Vagina (tissue), 2 donors: ENCODE measurements around the gene POMT2. TPM values are rescaled to one million over a fixed set of nuclear protein-coding genes. Genes with fewer than 3 reads are reported as not detected.
A peak's percentile ranks its signal among the peaks of the same experiment; 100 is the strongest.
"Not testable (repeated sequence)": the region's sequence is repeated elsewhere in the genome, so short reads cannot be mapped to it uniquely, and the experiment has no call there.

ENCODE experiments used
- DNase-seq, 2 donors: peaks; one replicate each; pipeline ENCODE4 v3.0.0-alpha.2; 2017; ENCODE audit errors: extremely low spot score in 2 of 2
- H3K27ac ChIP-seq: fragments of 200-600 bp; sonication (generic); one replicate; pipeline ENCODE4 v1.5.1; 2019
- H3K27me3 ChIP-seq: fragments of 200-600 bp; sonication (generic); one replicate; pipeline ENCODE4 v1.5.1; 2019
- H3K36me3 ChIP-seq, 2 donors: fragments of 200-600 bp; sonication (generic); one replicate each; pipeline ENCODE4 v1.5.1; 2017 to 2019
- H3K4me1 ChIP-seq: fragments of 200-600 bp; sonication (generic); one replicate; pipeline ENCODE4 v1.5.1; 2019
- H3K4me3 ChIP-seq, 2 donors: fragments of 200-600 bp; sonication (generic); 1 replicate in 1 of 2; 2 replicates in 1 of 2; pipeline ENCODE4 v1.5.1; 2016 to 2019
- H3K9me3 ChIP-seq: fragments of 200-600 bp; sonication (generic); one replicate; pipeline ENCODE4 v1.5.1; 2019
- POLR2A ChIP-seq, 2 donors: fragments of 450-650 bp; IDR thresholded peaks; one replicate each; pipeline ENCODE4 v1.6.1; 2017; ENCODE audit warnings: antibody characterized with exemption in 2 of 2, mild to moderate bottlenecking in 2 of 2, moderate library complexity in 2 of 2
- POLR2AphosphoS5 ChIP-seq, 2 donors: sonication (generic); formaldehyde crosslinking; IDR thresholded peaks; one replicate each; pipeline ENCODE4 v1.9.0; 2017; ENCODE audit warnings: antibody characterized with exemption in 2 of 2, mild to moderate bottlenecking in 2 of 2, low read depth in 1 of 2; ENCODE audit not compliant: insufficient read depth in 1 of 2
- intact Hi-C: fragments of 100-400 bp; cut with DNase I; formaldehyde crosslinking; loops from one replicate; pipeline ENCODE4 v1.15.1; 2023
- total RNA-seq: library from RNA; depleted of rRNA; stranded (reverse); fragments of >200 nt; gene quantifications from one replicate; pipeline ENCODE4 v1.2.3, GENCODE V29; 2016
- TF ChIP-seq, protein P1 (sequence below), 3 experiments: fragments of 450-650 bp in 2 of 3; fragments of 200-600 bp in 1 of 3; sonication (generic) in 1 of 3; IDR thresholded peaks; one replicate each; pipeline ENCODE4 v1.5.1; 2017 to 2019; ENCODE audit warnings: antibody characterized with exemption in 3 of 3, mild to moderate bottlenecking in 2 of 3, moderate library complexity in 2 of 3

POMT2 gene
- total RNA-seq, 1 donor from 2014 or later, result 33.1 TPM

DNA sequence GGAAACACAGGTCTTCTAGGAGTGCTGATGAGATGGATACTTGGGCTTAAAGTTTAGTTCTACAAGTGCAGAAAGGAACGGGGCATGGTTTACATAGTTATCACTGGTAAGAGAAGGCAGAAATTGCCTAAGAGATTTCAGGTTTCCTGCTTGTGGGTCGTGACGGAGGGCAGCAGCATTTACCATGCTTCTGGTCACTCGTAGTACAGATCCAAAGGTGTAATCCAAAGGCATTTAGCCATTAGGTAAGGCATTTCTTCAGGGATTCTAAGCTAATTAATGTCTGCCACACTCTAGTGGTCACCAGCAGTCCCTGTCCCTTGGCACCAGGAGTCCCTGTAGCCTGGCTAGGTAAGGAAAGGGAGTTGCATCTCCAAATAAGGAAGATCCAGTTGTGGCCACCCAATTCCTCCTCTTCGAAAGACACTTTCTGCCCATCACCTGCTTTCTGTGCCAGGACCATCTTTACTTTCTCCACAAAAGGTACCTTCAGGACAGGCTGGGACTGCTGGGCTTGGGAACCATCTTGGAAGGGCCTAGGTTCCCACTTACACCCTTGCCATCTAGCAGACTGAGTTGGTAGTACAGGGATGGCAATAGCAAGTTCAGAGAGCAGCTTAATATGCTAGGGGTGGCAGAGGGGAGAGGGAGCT, 1.7 kb upstream of the POMT2 start:
- no peaks in the 10 kb centered on the region for H3K27me3 ChIP-seq
- H3K4me3 ChIP-seq, result peak overlapping the region; percentile 91 to 99
- no peak for DNase-seq
- TF ChIP-seq, protein P1, sequence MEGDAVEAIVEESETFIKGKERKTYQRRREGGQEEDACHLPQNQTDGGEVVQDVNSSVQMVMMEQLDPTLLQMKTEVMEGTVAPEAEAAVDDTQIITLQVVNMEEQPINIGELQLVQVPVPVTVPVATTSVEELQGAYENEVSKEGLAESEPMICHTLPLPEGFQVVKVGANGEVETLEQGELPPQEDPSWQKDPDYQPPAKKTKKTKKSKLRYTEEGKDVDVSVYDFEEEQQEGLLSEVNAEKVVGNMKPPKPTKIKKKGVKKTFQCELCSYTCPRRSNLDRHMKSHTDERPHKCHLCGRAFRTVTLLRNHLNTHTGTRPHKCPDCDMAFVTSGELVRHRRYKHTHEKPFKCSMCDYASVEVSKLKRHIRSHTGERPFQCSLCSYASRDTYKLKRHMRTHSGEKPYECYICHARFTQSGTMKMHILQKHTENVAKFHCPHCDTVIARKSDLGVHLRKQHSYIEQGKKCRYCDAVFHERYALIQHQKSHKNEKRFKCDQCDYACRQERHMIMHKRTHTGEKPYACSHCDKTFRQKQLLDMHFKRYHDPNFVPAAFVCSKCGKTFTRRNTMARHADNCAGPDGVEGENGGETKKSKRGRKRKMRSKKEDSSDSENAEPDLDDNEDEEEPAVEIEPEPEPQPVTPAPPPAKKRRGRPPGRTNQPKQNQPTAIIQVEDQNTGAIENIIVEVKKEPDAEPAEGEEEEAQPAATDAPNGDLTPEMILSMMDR (IDR thresholded peaks at IDR 0.05), result no peak
- no peak for TF ChIP-seq POLR2A (IDR thresholded peaks at IDR 0.05)
- no peak for TF ChIP-seq POLR2AphosphoS5 (IDR thresholded peaks at IDR 0.05; ENCODE audit: insufficient read depth in 1 of 2, low read depth in 1 of 2)
- H3K36me3 ChIP-seq, result no peaks in the 10 kb centered on the region
- H3K4me1 ChIP-seq, result peaks cover 23% of the 10 kb centered on the region
- H3K27ac ChIP-seq, result peak overlapping the region; percentile 94
- intact Hi-C loops, result no loop called here
- no peaks in the 10 kb centered on the region for H3K9me3 ChIP-seq

DNA sequence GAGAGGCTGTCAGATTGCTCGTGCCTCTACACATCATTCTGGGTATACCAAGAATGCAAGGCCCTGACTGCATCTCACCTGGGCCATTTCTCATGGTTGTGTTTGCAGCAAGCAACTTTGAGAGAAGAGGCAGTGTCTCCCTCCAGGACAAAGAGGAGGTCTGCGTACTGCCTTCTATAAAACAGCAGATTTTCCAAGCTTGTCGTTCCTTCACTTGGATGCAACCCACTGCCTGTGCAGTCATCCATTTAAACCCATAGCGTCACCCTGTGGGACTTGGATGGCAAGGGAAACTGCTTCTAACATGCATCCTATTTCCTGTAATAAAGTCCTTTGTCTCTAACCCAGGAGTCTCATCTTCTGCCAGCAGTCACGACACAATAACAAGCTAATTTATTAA, 1.3 kb downstream of the POMT2 start:
- H3K9me3 ChIP-seq, result no peaks in the 10 kb centered on the region
- H3K27me3 ChIP-seq, result no peaks in the 10 kb centered on the region
- H3K27ac ChIP-seq, result no peak overlapping the region
- intact Hi-C loops, result loop anchor here (10.0 kb wide), 1 partner anchor 445 kb away; no protein-coding TSS in a partner anchor
- peaks cover 46% of the 10 kb centered on the region for H3K4me1 ChIP-seq
- H3K36me3 ChIP-seq, result no peaks in the 10 kb centered on the region
- no peak for TF ChIP-seq POLR2AphosphoS5 (IDR thresholded peaks at IDR 0.05; ENCODE audit: insufficient read depth in 1 of 2, low read depth in 1 of 2)
- no peak for TF ChIP-seq POLR2A (IDR thresholded peaks at IDR 0.05)
- TF ChIP-seq, protein P1 (IDR thresholded peaks at IDR 0.05), result no peak
- no peak for DNase-seq
- H3K4me3 ChIP-seq, result peak overlapping the region in 1 of 2 donors; percentile 91

DNA sequence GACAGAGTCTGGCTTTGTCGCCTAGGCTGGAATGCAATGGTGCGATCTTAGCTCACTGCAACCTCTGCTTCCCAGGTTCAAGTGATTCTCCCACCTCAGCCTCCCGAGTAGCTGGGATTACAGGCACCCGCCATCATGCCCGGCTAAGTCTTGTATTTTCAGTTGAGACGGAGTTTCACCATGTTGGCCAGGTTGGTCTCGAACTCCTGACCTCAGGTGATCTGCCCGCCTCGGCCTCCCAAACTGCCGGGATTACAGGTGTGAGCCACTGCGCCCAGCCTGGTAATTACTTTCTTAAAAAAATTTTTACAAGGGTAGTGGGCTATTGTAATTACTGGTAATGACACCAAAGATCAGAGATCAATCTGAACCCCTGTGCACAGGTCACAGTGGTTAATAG, 1.9 kb downstream of the POMT2 start:
- not testable (repeated sequence) for H3K9me3 ChIP-seq, H3K27ac ChIP-seq, H3K27me3 ChIP-seq, H3K4me3 ChIP-seq, DNase-seq, H3K36me3 ChIP-seq
- H3K4me1 ChIP-seq, result peaks cover 53% of the 10 kb centered on the region
- intact Hi-C loops, result loop anchor here (10.0 kb wide), 1 partner anchor 444 kb away; no protein-coding TSS in a partner anchor

DNA sequence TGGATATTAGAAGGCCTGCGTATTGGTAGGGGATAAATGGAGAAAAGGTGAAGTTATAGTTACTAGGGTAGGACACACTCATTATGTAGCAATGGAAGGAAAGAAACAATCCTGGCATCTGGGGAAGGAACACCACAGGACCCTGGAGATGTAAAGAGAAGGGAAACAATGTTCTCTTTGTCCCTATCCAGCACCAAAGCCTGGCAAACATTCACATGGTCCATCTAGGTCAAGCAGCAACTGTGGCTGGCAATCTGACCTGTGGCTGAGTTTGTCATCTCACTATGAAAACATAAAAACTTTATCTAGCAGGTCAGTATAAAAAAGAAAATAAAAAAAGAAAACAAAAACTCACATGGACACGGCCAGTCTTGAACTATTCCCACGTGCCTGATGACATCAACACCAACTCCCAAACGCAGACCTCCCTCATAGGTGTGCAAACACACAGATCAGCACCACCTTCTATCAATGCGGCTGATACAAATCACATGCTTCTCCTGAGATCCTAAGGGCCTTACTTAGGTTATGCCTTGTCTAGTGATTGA, 2.6 kb downstream of the POMT2 start:
- peaks cover 60% of the 10 kb centered on the region for H3K4me1 ChIP-seq
- intact Hi-C loops, result loop anchor here (10.0 kb wide), 1 partner anchor 443 kb away; no protein-coding TSS in a partner anchor
- H3K36me3 ChIP-seq, result no peaks in the 10 kb centered on the region
- no peaks in the 10 kb centered on the region for H3K27me3 ChIP-seq
- H3K27ac ChIP-seq, result no peak overlapping the region
- TF ChIP-seq POLR2AphosphoS5 (IDR thresholded peaks at IDR 0.05; ENCODE audit: insufficient read depth in 1 of 2, low read depth in 1 of 2) (no peak), POLR2A (IDR thresholded peaks at IDR 0.05) (no peak)
- TF ChIP-seq, protein P1 (IDR thresholded peaks at IDR 0.05), result no peak
- no peaks in the 10 kb centered on the region for H3K9me3 ChIP-seq
- no peak overlapping the region for H3K4me3 ChIP-seq
- no peak for DNase-seq

DNA sequence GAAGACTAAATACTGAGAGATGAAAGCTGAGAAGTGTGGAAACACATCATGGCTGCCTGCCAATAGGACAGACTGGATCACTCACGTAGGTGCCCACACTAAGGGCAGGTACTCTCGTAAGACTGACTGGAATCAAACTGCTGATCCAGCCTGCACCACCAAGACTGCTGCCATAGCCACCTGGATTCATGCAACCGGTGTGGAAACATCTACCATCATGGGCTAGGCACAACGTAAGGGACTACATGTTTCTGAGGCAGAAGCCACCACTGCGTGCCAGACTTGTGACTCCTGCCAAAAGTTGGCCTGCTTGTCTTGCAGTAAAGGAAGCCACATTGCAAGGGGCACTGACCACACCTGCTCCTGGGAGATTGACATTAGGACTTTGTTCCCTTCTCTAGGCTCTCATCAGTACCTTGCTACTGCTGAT, 3.8 kb downstream of the POMT2 start:
- no peaks in the 10 kb centered on the region for H3K36me3 ChIP-seq
- no peaks in the 10 kb centered on the region for H3K9me3 ChIP-seq
- no peak for DNase-seq
- H3K4me3 ChIP-seq, result no peak overlapping the region
- H3K4me1 ChIP-seq, result peaks cover 58% of the 10 kb centered on the region
- intact Hi-C loops, result loop anchor here (10.0 kb wide), 1 partner anchor 442 kb away; no protein-coding TSS in a partner anchor
- no peak overlapping the region for H3K27ac ChIP-seq
- TF ChIP-seq POLR2A (IDR thresholded peaks at IDR 0.05), result no peak
- TF ChIP-seq POLR2AphosphoS5 (IDR thresholded peaks at IDR 0.05; ENCODE audit: insufficient read depth in 1 of 2, low read depth in 1 of 2), result no peak
- TF ChIP-seq, protein P1 (IDR thresholded peaks at IDR 0.05), result no peak
- H3K27me3 ChIP-seq, result no peaks in the 10 kb centered on the region
